Vagina (tissue), 2 donors: ENCODE data around the gene PSMG3.

Experiments used
- CTCF ChIP-seq, 3 experiments: fragments of 450-650 bp in 2 of 3; fragments of 200-600 bp in 1 of 3; sonication (generic) in 1 of 3; IDR thresholded peaks; one replicate each; pipeline ENCODE4 v1.5.1; 2017 to 2019; ENCODE audit warnings: antibody characterized with exemption in 3 of 3, mild to moderate bottlenecking in 2 of 3, moderate library complexity in 2 of 3
- POLR2A ChIP-seq, 2 donors: fragments of 450-650 bp; IDR thresholded peaks; one replicate each; pipeline ENCODE4 v1.6.1; 2017; ENCODE audit warnings: antibody characterized with exemption in 2 of 2, mild to moderate bottlenecking in 2 of 2, moderate library complexity in 2 of 2
- POLR2AphosphoS5 ChIP-seq, 2 donors: sonication (generic); formaldehyde crosslinking; IDR thresholded peaks; one replicate each; pipeline ENCODE4 v1.9.0; 2017; ENCODE audit warnings: antibody characterized with exemption in 2 of 2, mild to moderate bottlenecking in 2 of 2, low read depth in 1 of 2; ENCODE audit not compliant: insufficient read depth in 1 of 2

- TF ChIP-seq CTCF (IDR thresholded peaks at IDR 0.05) (no peak), POLR2A (IDR thresholded peaks at IDR 0.05) (no peak), POLR2AphosphoS5 (IDR thresholded peaks at IDR 0.05; ENCODE audit: insufficient read depth in 1 of 2, low read depth in 1 of 2) (no peak)
Observed at GRCh38 chr7:1610013-1610677, 40.3 kb upstream of the PSMG3 start.
